GM21526 (cell line): ENCODE data around the gene RFTN1.

ENCODE experiments used
- ATAC-seq: cut with Tn5 transposase; IDR thresholded peaks from one replicate; pipeline ENCODE4 v1.9.1; 2021; ENCODE audit warnings: moderate library complexity; ENCODE audit not compliant: unreplicated experiment, low FRiP score

Gene RFTN1, protein sequence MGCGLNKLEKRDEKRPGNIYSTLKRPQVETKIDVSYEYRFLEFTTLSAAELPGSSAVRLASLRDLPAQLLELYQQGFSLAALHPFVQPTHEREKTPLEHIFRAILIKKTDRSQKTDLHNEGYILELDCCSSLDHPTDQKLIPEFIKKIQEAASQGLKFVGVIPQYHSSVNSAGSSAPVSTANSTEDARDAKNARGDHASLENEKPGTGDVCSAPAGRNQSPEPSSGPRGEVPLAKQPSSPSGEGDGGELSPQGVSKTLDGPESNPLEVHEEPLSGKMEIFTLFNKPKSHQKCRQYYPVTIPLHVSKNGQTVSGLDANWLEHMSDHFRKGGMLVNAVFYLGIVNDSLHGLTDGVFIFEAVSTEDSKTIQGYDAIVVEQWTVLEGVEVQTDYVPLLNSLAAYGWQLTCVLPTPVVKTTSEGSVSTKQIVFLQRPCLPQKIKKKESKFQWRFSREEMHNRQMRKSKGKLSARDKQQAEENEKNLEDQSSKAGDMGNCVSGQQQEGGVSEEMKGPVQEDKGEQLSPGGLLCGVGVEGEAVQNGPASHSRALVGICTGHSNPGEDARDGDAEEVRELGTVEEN

DNA sequence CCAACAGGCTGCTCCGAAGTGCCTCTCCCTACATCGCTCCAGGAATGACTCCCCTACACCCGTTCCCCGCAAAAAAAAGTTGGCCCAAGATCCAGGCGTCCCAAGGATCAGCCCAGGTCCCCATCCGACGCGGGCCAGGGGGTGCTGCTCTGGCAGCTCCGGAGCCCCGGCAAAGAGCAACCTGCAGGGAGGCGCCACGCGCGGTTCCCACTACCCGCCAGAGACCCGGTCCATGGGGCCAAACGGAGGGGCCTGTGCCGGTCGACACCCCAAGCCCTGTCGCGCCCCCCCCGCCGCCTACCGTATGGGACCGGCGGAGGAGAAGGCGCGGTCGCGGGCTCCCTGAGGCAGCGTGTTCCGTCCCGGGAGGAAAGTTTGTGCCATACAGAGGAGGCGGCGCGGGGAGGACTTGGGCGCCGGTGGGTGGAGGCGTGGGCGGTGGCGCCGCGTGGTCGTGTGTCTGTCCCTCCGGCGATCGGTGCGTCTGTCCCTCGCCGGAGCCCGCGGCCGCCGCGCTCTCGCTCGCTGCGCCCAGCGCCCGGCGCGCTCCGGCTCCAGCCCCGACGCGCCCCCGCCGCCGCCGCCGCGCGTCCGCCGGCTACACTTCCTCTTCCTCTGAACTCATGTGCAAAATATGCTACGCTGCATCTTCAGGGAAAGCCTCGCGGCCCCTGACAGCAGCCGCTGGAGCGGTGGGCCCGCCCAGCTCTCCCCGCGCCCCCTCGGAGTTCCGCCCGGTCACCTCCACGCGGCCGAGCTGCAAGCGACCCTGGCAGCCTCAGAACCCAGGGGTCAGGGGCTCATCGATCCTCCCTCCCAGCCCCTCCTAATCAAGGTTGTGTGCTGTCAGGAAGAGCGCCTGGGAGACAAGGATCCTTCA is at the start of gene RFTN1:
Gene RFTN1, minus strand, starts transcription at position 559 of the 880 bp plus-strand sequence. CDS start 19,830 bp downstream, outside the sequence.
- peak; percentile 13 for ATAC-seq

DNA sequence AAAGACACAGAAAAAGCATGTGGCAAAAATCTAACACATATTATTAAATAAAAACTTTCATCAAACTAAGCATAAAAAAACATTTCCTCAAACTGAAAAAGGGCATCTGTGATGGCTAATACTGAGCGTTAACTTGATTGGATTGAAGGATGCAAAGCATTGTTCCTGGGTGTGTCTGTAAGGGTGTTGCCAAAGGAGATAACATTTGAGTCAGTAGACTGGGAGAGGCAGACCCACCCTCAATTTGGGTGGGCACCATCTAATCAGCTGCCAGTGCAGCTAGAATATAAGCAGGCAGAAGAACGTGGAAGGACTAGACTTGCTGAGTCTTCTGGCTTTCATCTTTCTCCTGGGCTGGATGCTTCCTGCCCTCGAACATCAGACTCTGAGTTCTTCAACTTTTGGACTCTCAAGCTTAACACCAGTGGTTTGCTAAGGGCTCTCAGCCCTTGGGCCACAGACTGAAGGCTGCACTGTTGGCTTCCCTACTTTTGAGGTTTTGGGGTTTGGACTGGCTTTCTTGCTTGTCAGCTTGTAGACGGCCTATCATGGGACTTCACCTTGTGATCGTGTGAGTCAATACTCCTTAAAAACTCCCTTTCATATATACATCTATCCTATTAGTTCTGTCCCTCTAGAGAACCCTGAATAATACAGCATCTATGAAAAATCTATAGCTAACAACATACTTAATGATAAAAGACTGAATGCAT is 46.3 kb upstream of the RFTN1 start:
- ATAC-seq = no peak

DNA sequence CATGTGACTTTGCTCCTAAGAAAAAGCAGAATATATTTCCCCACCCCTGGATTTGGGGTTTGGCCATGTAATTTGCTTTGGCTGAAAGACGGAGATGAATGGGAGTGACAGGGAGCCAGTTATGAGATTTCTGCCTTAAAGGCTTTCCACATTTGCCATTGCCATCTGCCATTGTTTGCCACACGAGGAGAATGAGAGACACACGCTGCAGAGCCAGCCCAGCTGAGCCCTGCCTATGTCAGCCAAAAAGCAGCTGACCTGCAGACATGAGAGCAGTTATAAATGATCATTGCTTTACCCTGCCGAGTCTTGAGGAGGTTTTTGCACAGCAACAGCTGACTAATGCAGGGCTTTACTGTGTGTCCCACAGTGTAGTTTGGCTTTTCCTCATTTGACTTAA is 40.6 kb upstream of the RFTN1 start:
- ATAC-seq = no peak

DNA sequence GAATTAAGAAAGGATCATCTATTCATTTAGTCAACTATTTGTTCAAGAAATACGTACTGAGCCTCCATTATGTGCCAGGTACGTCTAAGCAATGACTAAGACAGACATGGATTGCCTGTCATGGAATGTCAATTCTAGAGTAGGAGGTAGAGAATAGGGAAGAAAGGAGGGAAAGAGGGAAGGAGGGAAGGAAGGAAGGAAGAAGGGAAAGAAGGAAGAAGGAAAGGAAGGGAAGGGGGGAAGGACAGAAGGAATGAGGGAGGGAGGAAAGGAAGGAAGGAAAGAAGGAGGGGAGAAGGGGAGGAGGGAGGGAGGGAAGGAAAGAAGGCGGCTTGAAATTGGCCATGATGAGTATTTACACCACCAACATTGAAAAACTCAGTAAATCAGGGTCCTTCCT is 39.3 kb upstream of the RFTN1 start:
- ATAC-seq = no peak

DNA sequence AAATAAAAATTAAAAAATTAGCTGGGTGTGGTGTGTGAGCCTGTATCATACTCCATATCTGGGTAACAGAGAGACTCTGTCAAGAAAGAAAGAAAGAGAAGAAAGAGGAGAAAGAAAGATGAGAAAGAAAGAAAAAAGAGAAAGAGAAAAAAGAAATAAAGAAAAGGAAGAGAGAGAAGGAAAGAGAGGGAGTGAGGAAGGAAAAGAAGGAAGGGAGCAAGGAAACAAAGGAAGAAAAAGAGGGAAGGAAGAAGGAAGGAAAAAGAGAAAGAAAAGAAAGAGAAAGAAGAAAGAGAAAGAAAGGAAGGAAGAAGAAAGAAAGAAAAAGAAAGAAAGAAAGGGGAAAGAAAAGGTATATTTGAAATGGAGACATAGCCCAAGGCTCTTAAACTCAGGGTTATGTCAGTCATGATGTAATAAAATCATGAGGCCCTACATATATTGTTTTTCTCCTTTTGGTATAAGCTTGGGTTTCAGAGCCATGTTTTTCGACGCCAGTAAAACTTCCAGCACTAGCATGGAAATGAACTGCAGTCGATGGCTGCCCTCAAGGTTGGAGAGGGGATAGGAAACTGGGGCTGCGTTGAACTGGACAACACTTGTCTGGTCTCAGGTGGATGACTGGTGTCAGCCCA is 38.0 kb upstream of the RFTN1 start:
- no peak for ATAC-seq

DNA sequence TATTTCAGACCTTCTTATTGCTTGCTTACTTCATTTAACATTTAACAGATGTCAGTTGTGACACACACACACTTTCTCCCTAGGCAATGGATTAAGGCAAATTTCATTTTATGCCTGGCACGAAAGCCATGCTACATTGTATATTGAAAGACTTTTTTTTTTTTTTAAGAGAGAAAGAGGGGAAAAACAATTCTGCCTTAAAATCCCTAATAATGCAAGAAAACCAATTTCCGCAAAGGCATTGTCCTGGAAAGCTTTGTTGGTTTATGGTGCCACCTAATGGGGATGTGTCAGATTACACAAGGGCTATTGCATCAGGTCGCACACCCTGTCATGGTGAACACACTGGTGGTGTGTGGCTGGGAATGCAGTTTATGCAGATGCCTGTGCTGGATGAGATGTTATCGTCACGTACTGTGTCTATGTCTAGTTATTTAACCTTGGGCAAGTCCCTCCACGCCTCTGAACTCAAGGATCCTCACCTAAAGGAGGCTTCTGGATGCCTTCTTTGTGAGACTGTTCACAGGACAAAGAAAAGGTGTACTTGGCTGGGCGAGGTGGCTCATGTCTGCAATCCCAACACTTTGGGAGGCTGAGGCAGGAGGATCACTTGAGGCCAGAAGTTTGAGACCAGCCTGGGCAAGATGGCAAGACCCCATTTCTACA is 37.3 kb upstream of the RFTN1 start:
- ATAC-seq = peak; percentile 82

DNA sequence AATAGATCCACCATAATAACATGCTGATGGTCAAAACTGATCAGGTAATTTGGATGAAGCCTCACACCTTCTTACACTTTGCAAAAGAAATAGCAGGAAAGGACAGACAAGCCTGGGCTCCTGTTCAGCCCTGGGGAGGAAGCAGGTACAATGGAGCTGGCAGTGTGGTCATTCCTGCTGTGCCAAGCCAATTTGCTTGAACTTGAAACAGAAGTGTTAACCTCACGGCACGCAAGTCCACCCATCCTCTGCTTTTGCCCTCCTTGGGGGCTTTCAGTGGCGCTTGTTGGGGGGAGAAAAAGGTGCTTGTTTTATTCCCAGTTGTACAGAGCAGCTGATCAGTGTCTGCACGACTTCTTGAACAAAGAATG is 36.8 kb upstream of the RFTN1 start:
- no peak for ATAC-seq

DNA sequence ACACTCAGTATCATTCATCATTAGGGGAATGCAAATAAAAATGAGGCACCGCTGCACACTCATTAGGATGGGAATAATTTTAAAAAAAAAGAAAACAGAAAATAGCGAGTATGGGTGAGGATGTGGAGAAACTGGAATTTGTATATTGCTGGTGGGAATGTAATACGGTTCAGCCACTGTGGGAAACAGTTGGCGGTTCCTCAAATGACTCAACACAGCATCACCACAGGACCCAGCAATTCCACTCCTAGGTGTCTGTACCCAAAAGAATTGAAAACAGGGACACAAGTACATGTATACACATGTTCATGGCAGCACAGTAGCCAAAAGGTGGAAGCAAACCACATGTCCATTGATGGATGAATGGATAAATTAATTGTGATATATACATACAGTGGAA is 35.2 kb upstream of the RFTN1 start:
- ATAC-seq = no peak

DNA sequence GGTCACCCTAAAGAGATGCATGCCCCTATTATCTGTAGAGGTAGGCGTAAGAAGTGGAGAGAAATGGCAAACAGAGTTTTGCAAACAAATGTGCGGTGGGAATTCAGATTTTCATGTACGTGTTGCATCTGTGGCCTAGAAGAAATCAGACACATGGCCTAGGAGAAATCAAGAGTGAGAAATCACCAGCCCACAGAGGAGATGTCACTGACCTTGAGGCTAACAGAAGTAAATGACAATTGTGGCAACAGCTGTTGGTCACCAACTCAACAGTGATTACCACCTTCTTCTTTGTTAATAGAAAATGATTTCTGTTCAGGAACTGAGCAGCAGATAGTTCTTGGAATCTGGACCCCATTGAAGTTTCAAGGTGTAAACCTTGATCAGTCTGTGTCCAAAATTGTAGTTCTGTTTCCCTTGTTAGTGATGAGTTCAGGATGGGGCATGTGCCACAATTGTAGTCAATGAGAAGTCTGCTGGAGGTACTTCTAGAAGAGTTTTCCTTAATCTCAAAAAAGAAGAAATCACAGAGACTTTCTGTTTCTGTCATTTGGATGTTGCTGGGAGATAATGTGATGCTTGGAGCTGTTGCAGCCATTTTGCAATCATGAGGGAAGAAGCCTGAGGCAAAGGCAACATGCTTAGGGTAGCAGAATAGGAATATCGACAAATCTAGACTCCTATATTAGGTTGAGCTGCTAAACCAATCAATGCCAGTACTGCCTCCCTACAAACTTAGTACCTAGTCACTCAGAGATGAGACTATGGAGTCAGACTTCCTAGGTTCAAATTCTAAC is 34.3 kb upstream of the RFTN1 start:
- ATAC-seq = no peak

DNA sequence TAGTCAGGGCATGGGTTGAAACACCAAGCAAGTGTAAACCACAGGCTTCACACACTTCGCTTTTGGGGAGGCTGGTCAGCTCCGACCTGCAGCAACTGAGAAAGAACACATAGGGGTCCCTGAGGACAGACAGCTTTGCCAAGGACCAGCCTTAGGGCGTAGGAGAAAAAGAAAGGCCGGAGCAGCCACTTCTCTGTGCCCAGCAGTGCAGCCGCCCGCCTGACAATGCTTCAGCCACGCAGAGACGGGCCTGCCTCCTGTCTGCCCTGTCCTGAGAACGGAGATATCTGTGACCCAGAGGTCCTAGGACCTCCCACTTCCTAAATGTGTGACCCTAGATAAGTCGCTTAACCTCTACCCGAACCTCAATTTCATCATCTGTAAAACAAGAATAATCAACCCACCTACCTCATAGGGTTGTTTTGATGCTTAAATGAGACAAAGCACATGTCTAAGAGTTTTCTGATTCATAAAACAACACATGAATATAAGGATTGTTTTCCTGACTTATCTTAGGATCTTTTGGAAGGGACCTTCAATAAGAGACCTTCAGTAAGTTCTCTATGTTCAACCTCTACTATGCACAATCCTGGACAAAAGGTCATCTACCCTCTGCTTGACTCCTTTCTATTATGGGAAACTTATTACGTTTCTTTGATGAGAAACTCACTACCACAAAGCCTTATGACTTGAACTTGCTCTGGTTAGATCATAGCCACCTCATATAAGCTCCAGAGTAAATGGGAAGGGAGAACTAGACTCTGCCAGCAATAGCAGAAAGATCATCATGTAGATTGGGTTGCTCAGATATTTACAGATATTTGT is 32.9 kb upstream of the RFTN1 start:
- ATAC-seq = no peak

DNA sequence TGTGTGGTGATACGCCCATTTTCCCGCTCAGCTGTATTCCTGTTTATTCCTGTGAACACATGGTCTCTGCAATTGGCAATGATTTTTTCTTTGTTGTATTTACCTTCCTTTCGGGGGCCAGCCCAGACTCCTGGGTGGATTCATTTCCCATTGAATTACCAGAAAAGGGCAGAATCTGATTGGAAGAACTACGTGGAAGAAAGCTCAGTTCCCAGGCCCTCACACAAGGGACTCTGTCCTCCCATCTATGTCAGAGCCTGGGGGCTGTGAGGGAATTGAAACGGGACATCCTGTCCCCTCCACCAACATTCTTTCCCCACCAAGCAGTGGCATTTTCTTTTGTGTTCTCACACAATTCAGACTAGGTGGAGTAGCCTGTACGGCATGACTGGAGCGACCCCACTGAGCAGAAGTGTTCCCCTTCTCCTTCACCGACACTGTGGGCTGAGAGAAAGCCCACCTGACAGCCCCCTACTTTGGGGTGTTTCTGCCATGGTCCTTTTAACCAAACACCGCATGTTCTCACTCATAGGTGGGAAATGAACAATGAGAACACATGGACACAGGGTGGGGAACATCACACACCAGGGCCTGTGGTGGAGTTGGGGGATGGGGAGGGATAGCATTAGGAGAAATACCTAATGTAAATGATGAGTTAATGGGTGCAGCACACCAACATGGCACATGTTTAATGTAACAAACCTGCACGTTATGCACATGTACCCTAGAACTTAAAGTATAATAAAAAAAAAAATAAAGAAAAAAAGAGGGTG is 32.1 kb upstream of the RFTN1 start:
- ATAC-seq = no peak

DNA sequence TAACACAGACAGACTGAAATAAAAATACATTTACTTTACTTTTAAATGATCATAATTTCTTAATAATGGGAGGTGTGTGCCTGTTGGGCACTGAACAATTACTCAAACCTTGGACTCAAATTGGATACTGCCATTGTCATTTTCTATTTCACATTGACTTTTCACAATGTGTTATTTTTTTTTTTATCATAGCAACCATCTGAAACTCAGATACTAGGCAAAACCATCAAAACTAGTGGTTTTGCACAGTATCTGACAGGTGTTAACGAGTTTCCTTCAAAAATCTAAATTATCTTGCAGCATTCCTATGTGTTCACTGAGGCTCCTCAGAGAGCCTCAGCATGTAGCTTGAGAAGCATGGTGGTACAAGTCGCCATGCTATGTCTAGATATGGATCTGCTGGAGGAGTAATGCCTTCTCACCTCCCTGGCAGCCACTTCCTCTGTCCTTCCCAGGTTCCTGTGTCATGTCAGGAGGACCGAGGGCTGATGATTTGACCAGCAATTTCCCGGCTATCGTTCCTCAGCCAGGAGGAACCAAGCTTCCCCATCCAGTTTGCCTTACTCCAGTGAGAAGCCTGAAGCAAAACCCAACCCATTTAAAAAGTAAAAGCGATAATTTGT is 29.9 kb upstream of the RFTN1 start:
- no peak for ATAC-seq

DNA sequence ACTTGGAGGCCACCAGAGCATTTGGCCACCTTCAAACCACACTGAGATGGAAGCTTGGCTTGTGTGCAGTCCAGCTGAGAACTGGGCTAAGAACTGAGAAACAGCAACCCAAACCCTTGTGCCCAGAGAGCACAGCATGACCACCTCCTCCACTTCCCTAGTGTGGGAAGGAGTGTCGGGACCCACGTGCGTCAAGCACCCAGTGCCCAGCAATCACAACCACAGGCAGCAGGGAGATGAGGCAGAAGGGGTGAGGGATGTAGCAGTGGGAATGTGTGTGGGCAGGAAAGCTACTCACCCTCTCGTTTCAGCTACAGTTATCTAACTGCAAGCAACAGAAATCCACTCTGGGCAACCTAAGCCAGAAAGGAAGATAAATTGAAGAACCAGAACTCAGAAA is 25.0 kb upstream of the RFTN1 start:
- no peak for ATAC-seq

DNA sequence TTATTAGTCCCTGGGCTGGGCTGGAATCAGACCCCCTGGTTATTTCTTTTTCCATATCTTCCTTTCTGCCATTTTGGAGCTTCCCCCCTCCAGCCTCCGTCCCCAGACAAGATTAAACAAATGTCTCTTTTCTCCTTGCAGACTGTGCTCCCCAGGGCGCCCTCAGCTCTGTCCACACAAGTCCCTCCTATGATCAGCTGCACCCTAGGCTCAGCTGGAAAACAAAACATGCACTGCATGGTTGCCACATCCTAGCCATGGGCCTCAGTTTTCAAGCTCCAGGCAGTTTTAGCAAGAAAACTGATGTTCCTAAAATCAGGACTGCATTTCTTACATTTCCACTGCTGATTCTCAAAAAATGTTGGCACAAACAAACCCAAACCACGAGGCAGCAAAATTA is 23.5 kb upstream of the RFTN1 start:
- ATAC-seq = no peak

DNA sequence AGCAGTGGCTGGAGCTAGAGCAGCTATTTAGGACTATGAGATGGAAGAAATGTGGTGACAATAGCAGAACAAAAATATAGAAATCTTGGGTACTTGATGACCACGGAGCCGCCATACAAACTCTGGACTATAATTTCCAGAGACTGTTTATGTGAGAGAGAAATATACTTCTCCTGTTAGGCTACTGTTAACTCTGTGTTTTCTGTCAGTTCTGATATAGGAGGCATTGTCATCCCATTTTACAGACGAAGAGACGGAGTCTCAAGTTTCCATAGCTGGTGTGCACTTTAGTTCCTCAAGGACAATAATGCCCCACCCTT is 22.8 kb upstream of the RFTN1 start:
- no peak for ATAC-seq

DNA sequence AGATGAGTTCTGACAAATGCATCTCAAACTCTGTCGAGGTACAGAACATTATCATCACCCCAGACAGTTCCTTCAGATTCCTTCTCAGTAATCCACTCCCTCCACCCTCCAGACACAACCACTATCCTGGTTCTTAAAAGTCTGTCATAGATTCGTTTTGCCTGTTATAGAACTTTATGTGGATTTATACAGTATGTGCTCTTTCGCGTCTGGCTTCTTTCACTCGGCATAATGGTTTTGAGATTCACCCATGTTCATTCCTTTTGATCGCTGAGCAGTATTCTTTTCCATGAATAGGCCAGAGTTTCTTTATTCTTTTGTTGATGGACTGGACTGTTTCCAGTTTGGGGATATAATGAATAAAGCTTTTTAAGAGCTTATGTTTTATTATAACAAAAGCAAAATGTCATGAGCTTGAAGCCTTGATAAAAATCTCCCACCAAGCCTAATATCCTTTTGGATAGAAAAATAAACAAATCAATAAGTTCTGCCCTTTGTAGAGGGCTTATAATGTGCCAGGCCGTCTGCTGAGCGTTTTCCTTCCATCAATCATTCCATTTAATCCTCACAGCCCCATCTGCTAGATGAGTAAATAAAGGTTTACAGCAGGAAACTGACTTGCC is 21.3 kb upstream of the RFTN1 start:
- ATAC-seq = no peak
